GM19328 (cell line): Measurements from ENCODE around the gene FIGNL1.
A peak's percentile ranks its signal among the peaks of the same experiment; 100 is the strongest.
"Not testable (repeated sequence)": the region's sequence is repeated elsewhere in the genome, so short reads cannot be mapped to it uniquely, and the experiment has no call there.

ENCODE experiments used
- ATAC-seq: cut with Tn5 transposase; IDR thresholded peaks from one replicate; pipeline ENCODE4 v1.9.1; 2021; ENCODE audit warnings: mild to moderate bottlenecking, moderate library complexity; ENCODE audit not compliant: unreplicated experiment

Gene FIGNL1

DNA sequence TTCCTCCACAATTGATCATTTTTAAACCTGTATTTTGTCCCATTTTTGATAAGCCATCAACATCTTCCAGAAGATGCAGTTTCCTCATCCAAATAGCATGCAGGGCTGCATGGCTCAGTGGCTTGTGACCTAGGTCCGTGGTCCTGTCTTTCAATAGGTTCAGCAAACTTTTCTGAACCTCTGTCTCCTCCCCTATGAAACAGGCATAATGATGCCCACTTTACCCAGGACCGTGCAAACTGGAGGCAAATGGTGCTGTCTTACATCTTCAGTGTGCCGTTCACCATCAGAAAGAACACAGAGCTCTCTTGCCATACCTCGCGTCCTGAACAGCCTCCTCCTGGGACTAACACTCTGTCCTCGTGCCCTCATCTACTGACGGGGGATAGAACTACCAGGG is 22.3 kb upstream of the FIGNL1 start:
- no peak for ATAC-seq

DNA sequence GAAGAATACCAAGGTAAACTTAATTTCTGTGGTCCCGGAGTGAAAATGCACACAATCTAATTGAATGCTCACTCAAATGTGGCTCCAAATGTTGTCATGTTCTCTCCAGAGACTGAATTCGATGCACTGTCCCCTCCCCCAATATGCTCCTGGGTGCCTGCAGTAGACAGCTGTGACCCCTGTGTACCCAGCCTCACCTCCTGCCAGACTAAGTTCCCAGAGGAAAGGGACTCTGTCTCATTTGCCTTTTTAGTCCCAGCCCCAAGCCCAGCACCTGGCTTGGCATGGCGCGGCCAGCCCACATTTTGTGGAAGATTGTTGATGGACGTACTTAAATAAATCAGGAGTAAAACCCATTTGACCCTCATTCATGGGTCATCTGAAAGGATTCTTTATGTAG is 21.8 kb upstream of the FIGNL1 start:
- ATAC-seq = no peak

DNA sequence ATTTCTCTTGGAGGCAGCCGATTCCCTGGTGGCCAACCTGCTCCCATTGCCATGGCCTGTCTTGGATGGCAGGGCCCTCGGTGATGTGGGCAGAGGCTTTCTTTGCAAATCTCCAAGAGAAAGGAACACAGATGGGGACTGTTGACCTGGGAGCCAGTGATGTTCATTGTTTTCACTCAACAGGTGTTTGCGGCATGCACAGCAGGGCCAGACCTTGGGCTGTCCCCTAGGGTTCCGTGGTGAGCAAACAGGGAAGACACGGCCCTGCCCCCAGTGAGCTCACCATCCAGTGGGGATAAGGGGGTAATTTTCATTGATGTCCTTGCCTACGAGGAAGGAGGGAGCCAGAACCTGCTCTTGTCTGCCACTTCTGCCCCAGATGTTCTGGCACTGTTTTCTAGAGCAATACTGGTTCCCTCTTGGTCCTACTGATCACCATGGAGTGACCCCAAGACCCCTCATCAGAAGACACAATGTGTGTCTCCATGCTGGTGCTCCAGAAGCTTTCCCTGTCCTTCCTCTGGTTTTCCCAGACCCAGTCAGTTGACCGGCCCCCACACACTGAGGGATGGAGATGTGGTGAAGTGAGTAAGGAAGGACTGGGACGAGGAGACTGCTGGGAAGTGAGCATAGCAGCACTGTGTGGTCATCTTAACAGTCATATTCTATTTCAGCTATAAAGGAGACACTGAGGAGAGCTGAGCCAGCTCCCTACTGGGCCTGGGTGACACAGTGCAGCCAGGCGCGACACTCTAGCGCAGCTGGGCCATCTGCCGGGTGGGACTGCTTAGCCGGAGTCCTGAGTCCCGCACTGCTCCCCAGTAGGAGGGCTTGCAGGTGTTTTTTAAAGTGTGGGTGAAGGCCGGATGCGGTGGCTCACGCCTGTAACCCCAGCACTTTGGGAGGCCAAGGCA is 20.4 kb upstream of the FIGNL1 start:
- no peak for ATAC-seq

DNA sequence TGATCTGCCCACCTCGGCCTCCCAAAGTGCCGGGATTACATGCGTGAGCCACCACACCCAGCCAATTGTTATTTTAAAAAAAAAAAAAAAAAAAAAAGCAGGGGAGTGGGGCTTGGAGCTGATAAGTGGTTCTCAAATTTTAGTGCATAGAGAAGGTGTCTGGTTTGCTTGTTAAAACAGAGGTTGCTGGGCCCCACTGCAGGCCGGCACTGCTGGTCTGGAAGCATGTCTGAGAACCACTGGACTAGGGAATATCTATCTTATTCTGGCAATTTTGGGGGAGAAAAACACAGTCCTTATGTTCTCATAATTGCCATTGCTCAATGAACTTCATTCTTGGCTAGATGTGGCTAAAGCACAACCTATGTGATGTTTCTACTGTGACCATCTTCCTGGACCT is 19.0 kb upstream of the FIGNL1 start:
- ATAC-seq = no peak

DNA sequence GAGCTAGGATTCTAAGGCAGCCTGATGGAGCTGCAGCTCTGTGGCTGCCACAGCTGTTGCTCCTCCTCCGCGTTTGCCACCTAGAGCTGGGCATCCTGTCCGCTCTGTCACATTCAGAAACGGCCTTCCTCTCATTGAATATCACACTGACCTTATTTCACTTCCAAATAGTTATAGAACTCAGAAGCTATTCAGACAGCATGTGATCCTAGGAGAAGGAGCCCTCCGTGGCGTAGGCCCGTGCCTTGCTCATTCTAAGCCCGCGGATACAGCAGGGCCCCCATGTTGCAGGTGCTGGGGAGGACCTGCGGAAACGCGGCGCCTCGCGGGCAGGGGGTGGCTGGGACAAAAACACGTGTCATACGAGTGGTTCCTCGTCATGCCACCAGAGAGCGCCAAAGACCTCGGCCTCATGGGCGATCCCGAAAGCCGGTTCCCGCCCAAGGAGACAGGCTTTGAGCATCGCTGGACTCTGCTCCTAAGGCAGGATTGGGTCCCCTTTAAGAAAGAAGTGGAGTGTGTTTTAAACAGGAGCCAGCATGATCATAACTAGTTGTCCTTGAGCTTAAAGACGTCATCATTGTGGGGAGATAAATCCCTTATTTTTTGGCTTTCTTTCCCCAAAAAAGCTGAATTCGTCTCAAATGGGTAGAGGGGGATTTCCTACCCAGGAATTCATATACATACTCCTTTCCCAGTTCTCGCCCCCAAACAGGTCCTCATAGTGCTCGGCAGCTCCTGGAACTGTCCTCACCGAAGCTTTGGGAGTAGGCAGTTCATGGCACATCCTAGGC is 17.9 kb upstream of the FIGNL1 start:
- peak; percentile 80 for ATAC-seq

DNA sequence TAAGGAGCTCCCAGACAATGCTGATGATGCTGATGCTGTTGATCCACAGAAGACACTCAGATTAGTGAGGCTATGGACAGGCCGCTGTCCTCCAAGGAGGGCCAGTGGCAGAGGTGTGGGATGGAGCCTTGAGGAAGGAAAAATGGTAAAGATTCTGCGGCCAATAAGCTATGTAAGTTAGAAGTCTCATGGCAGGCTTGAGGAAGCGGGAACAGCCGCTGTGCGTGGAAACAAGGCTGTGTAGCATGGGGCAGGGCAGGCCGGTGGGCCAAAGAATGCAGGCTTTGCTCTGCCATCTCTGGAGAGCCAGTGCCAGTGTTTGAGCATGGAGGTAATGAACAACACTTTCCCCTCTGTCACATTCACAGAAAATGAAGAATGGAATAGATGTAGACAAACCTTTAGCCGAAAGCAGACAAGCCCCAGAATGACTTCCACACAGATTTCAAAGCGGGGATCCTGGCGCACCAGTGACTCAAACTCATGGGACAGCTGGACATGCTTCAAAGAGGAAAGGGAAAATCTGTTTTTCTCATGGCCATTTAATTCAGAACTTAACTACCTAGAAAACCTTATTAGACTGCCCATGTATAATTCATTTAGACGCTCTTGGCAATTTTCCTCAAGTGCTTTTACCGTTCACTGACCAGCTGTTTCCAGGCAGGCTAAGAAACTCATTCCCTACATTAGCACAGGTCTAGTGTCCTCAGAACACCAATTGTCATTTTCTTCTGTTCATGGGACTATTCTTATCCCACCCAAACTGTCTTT is 16.9 kb upstream of the FIGNL1 start:
- ATAC-seq = no peak

DNA sequence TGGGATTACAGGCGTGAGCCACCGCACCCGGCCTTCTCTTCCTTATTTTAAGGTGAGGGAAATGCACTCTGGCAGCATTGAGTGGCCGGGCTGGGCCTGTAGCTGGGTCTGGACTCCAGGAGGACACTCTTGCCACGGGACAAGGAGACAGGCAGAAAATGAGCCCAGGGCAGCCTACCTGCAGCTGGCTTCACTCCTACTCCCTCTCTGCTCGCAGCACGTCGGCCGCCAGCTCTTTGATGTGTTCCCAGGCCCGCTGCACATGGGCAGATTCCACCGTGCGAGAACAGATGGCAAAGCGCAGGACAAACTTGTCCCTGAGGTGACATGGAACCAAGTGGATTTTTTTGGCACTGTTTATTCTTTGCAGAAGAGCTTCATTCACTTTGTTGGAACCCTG is 12.9 kb upstream of the FIGNL1 start:
- no peak for ATAC-seq

DNA sequence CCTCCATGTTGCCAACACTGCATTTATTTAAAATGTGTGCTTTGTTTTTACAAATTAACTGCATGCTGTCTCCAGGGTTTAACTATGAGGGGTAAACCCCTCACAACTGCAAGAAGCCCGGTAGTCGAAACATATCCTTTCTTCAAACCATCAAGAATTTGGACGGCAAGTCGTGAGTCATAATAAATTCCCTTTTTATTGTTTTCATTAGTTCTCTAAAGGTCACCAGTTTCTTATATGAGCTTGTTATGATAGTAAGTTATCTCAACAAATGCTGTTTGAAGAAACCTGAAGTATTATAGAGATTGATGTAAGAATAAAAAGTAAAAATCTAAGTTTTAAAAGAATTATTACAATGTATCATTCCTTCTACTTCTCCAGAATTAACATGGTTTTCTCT is 12.2 kb upstream of the FIGNL1 start:
- ATAC-seq = no peak

DNA sequence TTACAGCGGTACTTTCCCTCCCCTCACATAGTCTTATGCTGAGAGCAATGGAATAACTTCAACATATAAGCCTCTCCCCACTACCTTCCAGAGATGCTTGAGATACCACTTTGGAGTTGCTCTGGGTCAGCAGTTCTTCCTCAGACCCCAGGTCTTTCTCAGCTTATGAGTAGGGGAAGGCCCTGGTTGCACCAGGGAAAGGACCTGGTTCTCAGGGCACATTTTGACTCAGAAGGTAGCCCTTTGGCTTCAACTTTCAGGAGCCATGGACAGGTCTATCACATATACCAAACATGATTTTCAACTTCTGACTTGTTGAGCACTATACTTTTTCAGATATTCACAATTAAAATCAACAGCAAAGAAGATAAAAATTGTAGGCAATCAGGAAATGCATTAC is 11.5 kb upstream of the FIGNL1 start:
- no peak for ATAC-seq

DNA sequence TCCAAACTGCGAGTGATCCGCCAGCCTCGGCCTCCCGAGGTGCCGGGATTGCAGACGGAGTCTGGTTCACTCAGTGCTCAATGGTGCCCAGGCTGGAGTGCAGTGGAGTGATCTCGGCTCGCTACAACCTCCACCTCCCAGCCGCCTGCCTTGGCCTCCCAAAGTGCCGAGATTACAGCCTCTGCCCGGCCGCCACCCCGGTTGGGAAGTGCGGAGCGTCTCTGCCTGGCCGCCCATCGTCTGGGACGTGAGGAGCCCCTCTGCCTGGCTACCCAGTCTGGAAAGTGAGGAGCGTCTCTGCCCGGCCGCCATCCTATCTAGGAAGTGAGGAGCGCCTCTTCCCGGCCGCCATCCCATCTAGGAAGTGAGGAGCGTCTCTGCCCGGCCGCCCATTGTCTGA is 9.0 kb upstream of the FIGNL1 start:
- not testable (repeated sequence) for ATAC-seq

DNA sequence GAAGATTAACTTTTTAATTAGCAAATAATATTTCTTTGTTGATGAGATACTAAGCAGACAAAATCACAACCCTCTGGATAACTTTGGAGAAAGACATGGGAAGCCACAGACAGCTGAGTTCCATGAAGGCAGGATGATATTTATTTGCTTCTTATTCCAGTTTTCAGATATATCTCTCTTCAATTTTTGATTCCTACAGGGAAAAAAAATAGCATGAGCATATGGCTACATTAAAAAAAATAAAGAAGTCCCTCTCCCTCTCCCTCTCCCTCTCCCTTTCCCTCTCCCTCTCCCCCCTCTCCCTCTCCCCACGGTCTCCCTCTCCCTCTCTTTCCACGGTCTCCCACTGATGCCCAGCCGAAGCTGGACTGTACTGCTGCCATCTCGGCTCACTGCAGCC is 8.5 kb upstream of the FIGNL1 start:
- ATAC-seq = not testable (repeated sequence)

DNA sequence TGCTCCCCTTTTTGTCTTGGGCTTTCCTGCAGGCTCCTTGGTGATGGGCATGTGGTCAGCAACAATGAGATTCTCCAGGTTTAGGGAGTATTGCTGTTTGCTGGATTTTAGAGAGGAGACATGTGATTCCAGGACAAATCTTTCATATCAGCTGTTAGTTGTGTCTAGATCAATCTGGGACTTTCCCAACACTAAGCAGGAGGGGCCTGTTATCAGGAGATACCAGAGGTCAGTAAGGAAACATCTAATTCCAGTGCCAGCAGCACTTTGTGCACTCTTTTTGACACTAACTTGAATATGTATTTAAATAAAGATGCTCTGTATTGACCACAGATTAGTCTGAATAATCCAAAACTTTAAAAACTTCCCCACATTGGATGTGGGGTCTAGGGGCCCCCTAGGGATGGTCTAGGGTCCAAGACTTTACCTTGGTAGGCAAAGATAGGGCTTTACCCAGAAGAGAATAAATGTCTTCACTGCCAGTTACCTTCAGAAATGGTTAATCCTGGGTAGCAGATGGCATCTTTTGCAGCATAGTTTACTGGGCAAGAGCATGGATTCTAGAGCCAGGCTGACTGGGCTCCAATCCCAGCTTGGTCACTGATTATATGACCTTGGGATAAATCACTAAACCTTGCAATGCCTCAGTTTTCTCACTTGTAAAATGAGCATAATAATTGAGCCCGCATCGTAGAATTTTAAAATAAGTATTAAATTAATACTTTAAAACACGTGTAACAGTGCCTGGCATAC is 6.4 kb upstream of the FIGNL1 start:
- ATAC-seq = no peak

DNA sequence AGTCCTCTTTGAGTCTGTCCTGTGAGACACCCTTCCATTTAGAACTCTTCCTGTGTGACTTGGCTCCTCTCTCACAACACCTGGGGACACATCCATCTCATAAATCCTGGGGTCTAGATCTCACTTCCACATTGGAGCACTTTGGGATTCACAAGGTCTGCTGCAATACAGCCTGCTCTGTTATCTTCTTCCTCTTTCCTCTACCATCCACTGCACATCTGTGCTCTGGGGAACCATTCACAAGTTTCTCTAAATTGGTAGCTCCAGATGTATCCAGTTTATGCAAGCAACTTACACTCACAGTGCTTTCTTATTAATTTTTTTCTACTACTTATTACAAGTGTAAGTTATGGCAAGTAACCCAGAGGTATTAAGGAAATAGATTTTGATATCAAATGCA is 5.5 kb upstream of the FIGNL1 start:
- no peak for ATAC-seq

DNA sequence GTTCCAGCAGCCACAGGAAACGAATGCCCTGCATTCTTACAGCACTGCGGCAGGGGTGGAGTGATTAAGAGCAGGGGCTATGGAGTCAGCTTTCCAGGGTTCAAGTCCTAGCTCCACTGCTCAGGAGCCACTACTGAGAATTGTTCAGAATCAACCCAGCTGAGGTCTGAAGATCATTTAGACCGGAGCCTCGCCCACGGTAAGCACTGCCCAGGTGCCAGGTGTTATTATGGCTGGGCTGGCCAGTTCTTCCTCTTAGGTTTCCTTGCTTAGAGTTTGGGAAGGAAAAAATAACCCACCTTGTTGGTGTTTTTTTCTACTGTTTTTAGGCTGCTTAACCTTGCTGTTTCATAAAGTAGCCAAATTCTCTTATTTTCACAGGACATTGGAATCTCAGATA is 4.8 kb upstream of the FIGNL1 start:
- ATAC-seq = no peak

DNA sequence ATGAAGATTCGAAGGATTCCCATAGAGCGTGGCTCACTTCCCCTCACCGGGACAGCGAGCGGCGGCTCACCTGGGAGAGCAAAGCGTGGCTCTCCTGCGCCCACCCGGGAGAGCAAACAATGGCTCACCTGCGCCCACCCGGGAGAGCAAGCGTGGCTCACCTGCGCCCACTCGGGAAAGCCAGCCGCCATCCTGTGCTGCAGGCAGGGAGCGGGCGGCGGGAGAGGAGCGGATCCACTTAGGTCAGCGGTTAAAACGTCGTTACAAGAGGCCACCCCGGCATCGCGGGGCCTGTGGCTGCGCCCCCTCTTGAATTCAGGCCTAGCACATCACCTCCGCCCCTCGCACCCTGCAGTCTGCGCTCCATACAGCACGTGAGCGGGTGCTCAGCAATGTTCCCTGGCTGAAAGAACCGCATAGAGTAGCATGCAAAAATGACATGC is 461 bp upstream of the FIGNL1 start:
- peak; percentile 18 for ATAC-seq

DNA sequence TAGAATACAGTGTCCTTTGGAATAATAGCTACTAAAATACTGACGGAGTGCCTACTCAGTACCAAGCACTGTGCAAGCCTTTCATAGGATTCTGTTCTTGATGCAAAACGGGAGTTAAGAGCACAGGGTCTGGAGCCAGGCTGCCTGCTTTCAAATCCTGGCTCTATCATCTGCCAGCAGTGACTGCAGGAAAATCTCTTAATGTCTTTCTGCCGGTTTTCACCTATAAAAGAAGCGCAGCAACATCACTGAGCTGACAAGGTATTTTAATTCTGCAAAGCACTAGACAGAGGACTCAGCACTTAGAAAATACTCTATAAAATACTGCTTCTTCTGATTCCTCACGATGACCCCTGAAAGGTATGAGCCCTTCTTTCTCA is 659 bp downstream of the FIGNL1 start:
- ATAC-seq = no peak

DNA sequence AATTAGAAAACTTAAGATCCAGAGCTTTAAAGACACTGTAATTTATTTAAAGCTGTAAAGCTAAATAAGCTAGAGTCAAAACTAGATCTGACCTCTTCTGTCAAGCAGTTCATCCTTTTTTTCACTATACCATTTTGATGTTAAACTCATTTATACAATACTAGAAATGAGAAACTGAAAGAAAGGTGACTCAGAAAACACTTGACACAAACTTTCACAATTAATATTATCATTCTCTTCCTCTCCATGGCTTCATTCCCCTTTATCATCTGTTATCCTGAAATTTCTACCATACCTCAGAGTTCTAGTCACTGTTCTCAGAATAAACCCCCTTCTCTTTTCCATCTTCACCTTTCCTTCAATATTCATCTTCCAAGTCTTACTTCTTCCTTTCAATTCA is 1.3 kb downstream of the FIGNL1 start:
- ATAC-seq = no peak

DNA sequence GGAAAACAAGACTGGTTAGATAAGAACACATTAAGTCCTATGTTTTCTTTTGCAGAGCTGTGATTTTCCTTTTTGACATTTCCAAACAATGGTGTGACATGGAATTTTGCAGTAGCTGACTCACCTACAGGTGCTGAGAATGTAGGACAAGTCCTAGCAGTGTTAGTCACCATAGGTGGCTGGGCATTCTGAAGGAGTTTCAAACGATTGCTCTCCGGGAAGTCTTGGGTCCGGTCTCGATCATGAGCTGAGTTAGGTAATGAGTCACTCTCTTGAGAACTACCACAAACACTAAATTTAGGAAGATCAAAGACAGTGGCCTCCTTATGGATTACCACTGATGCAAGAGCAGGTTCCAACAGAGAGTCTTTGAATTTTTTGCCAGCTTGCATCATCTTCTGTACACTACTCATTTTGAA is 3.6 kb downstream of the FIGNL1 start:
- no peak for ATAC-seq

DNA sequence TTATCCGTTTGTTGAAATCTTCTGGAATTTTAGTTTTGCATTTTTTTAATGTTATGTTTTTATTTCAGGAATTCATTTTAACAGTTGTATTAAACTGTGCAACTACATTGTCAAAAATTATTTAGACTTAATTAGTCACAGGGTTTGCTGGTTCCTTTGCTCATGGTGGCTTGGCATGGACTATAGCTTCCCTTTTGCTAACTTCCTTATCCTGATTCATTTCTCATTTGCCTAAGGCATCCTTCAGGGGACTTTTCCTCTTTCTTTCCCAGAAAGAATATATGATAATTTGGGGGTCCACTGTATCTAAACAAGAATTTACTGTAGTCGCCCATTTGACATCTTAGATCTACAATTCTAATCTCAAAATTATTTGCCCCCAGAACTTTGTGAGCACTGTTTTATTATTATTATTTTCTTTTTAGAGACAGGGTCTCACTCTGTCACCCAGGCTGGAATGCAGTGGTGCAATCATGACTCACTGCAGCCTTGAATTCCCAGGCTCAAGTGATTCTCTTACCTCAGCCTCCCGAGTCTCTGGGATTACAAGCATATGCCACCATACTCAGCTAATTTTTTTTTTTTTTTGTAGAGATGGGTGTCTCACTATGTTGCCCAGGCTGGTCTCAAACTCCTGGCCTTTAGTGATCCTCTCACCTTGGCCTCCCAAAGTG is 13.9 kb downstream of the FIGNL1 start:
- ATAC-seq = no peak

DNA sequence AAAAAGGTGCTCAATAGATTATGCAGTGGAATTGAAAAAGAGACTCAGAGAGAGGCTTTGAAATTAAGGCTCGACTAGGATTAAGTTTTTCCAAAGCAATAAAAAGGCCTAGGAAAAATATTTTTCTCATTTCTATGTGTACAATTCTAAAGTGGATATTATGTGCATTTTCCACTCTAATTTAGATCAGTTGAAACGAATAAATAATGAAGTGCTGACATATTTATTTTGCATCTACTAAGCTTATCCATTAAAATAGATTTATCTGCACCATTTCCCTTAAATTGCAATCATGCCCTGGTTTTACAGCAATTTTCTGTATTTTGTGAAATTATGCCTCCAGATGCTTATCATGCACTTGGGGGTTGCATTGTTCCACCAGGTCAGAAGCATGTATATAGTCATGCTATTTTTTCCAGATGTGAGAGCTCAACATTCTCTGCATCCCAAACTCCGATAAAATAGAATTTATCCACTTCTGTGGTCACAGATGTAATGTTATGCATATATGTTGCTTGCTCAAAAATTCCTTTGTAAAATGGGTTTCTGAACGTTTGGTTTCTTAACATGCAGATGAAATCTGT is 18.3 kb downstream of the FIGNL1 start:
- no peak for ATAC-seq
